ENCODE measurements around the gene LRRIQ1. TPM values are rescaled to one million over a fixed set of nuclear protein-coding genes. Genes with fewer than 3 reads are reported as not detected.
A peak's percentile ranks its signal among the peaks of the same experiment; 100 is the strongest.

LRRIQ1 gene
- total and polyA plus RNA-seq, 5 experiments from 2014 or later, result not detected

- Mint-ChIP-seq H3K27me3 (no peaks in the 10 kb centered on the region), H3K36me3 (no peaks in the 10 kb centered on the region), H3K4me1 (no peaks in the 10 kb centered on the region), H3K9me3 (peaks cover 0 to 3% (median 0%) of the 10 kb centered on the region in 9 donors), H3K27ac (no peak overlapping the region), H3K4me3 (no peak overlapping the region)
- DNase-seq, result no peak
- POLR2A ChIA-PET, result no interaction called here
- ATAC-seq, result no peak
Observed at GRCh38 chr12:85253853-85254252, 217.7 kb downstream of the LRRIQ1 start.

GRCh38 chr12:85257671-85258070 lies 221.5 kb downstream of the LRRIQ1 start:
- DNase-seq (no peak), ATAC-seq (no peak)
- no peaks in the 10 kb centered on the region for H3K4me1 Mint-ChIP-seq
- POLR2A ChIA-PET, result no interaction called here
- H3K9me3 Mint-ChIP-seq, result peaks cover 0 to 3% (median 0%) of the 10 kb centered on the region in 9 donors
- no peaks in the 10 kb centered on the region for H3K36me3 Mint-ChIP-seq
- H3K4me3 Mint-ChIP-seq, result no peak overlapping the region
- H3K27me3 Mint-ChIP-seq, result no peaks in the 10 kb centered on the region
- H3K27ac Mint-ChIP-seq, result no peak overlapping the region

GRCh38 chr12:85260447-85260846 lies 224.3 kb downstream of the LRRIQ1 start:
- no peak overlapping the region for H3K27ac Mint-ChIP-seq
- no peaks in the 10 kb centered on the region for H3K27me3 Mint-ChIP-seq
- no peak for ATAC-seq
- H3K36me3 Mint-ChIP-seq, result no peaks in the 10 kb centered on the region
- no peaks in the 10 kb centered on the region for H3K4me1 Mint-ChIP-seq
- no peak for DNase-seq
- POLR2A ChIA-PET, result no interaction called here
- peaks cover 0 to 3% (median 0%) of the 10 kb centered on the region in 9 donors for H3K9me3 Mint-ChIP-seq
- no peak overlapping the region for H3K4me3 Mint-ChIP-seq

GRCh38 chr12:85260896-85261295 lies 224.7 kb downstream of the LRRIQ1 start:
- DNase-seq, result no peak
- Mint-ChIP-seq H3K4me3 (no peak overlapping the region), H3K27ac (no peak overlapping the region), H3K27me3 (no peaks in the 10 kb centered on the region), H3K36me3 (no peaks in the 10 kb centered on the region), H3K9me3 (peaks cover 0 to 3% (median 0%) of the 10 kb centered on the region in 9 donors), H3K4me1 (no peaks in the 10 kb centered on the region)
- POLR2A ChIA-PET, result no interaction called here
- ATAC-seq, result no peak

GRCh38 chr12:85266356-85266755 lies 230.2 kb downstream of the LRRIQ1 start:
- H3K4me3 Mint-ChIP-seq, result no peak overlapping the region
- ATAC-seq (no peak), DNase-seq (no peak)
- H3K27ac Mint-ChIP-seq, result no peak overlapping the region
- H3K4me1 Mint-ChIP-seq, result no peaks in the 10 kb centered on the region
- H3K9me3 Mint-ChIP-seq, result peaks cover 0 to 4% (median 0%) of the 10 kb centered on the region in 9 donors
- peaks cover 0 to 3% (median 0%) of the 10 kb centered on the region in 5 donors for H3K27me3 Mint-ChIP-seq
- no peaks in the 10 kb centered on the region for H3K36me3 Mint-ChIP-seq
- POLR2A ChIA-PET, result no interaction called here

GRCh38 chr12:85273381-85274314 lies 237.5 kb downstream of the LRRIQ1 start:
- POLR2A ChIA-PET, result no interaction called here
- Mint-ChIP-seq H3K4me1 (no peaks in the 10 kb centered on the region), H3K4me3 (no peak overlapping the region), H3K9me3 (peaks cover 0 to 9% (median 0%) of the 10 kb centered on the region in 9 donors), H3K36me3 (no peaks in the 10 kb centered on the region), H3K27me3 (peaks cover 16 to 48% (median 34%) of the 10 kb centered on the region in 5 donors), H3K27ac (peak overlapping the region in 1 of 10 donors; percentile 34)
- no peak for ATAC-seq
- no peak for DNase-seq

- Mint-ChIP-seq H3K36me3 (no peaks in the 10 kb centered on the region), H3K4me1 (no peaks in the 10 kb centered on the region), H3K9me3 (peaks cover 0 to 9% (median 2%) of the 10 kb centered on the region in 9 donors), H3K27me3 (peaks cover 16 to 51% (median 37%) of the 10 kb centered on the region in 5 donors), H3K27ac (peak overlapping the region in 1 of 10 donors; percentile 34), H3K4me3 (no peak overlapping the region)
- POLR2A ChIA-PET, result no interaction called here
- DNase-seq (no peak), ATAC-seq (no peak)
Observed at GRCh38 chr12:85274315-85274651, 238.1 kb downstream of the LRRIQ1 start.

GRCh38 chr12:85275374-85275773 lies 239.2 kb downstream of the LRRIQ1 start:
- Mint-ChIP-seq H3K9me3 (peaks cover 0 to 9% (median 2%) of the 10 kb centered on the region in 9 donors), H3K27ac (no peak overlapping the region), H3K36me3 (no peaks in the 10 kb centered on the region), H3K27me3 (peaks cover 17 to 62% (median 45%) of the 10 kb centered on the region in 5 donors), H3K4me1 (peaks cover 2 to 3% (median 3%) of the 10 kb centered on the region in 4 donors), H3K4me3 (no peak overlapping the region)
- POLR2A ChIA-PET, result no interaction called here
- no peak for DNase-seq
- ATAC-seq, result no peak

- POLR2A ChIA-PET, result no interaction called here
- no peaks in the 10 kb centered on the region for H3K36me3 Mint-ChIP-seq
- ATAC-seq (no peak), DNase-seq (no peak)
- H3K27me3 Mint-ChIP-seq, result peaks cover 29 to 80% (median 54%) of the 10 kb centered on the region in 5 donors
- H3K9me3 Mint-ChIP-seq, result peaks cover 0 to 14% (median 2%) of the 10 kb centered on the region in 9 donors
- peaks cover 2 to 9% (median 7%) of the 10 kb centered on the region in 4 donors for H3K4me1 Mint-ChIP-seq
- H3K4me3 Mint-ChIP-seq, result no peak overlapping the region
- no peak overlapping the region for H3K27ac Mint-ChIP-seq
Observed at GRCh38 chr12:85277191-85277590, 241.0 kb downstream of the LRRIQ1 start.

GRCh38 chr12:85277900-85278597 lies 241.9 kb downstream of the LRRIQ1 start:
- peaks cover 29 to 76% (median 54%) of the 10 kb centered on the region in 5 donors for H3K27me3 Mint-ChIP-seq
- H3K4me1 Mint-ChIP-seq, result peaks cover 2 to 9% (median 7%) of the 10 kb centered on the region in 4 donors
- DNase-seq, result no peak
- ATAC-seq, result no peak
- POLR2A ChIA-PET, result no interaction called here
- H3K27ac Mint-ChIP-seq, result no peak overlapping the region
- H3K9me3 Mint-ChIP-seq, result peaks cover 0 to 14% (median 2%) of the 10 kb centered on the region in 9 donors
- no peak overlapping the region for H3K4me3 Mint-ChIP-seq
- no peaks in the 10 kb centered on the region for H3K36me3 Mint-ChIP-seq

GRCh38 chr12:85278598-85279448 lies 242.7 kb downstream of the LRRIQ1 start:
- H3K4me3 Mint-ChIP-seq, result no peak overlapping the region
- no peak for ATAC-seq
- H3K4me1 Mint-ChIP-seq, result peaks cover 2 to 9% (median 7%) of the 10 kb centered on the region in 4 donors
- no peak for DNase-seq
- peaks cover 0 to 14% (median 2%) of the 10 kb centered on the region in 9 donors for H3K9me3 Mint-ChIP-seq
- no peak overlapping the region for H3K27ac Mint-ChIP-seq
- peaks cover 29 to 68% (median 48%) of the 10 kb centered on the region in 5 donors for H3K27me3 Mint-ChIP-seq
- POLR2A ChIA-PET, result no interaction called here
- no peaks in the 10 kb centered on the region for H3K36me3 Mint-ChIP-seq

GRCh38 chr12:85279449-85280164 lies 243.5 kb downstream of the LRRIQ1 start:
- Mint-ChIP-seq H3K27ac (no peak overlapping the region), H3K9me3 (peaks cover 0 to 14% (median 0%) of the 10 kb centered on the region in 9 donors), H3K36me3 (no peaks in the 10 kb centered on the region), H3K4me3 (peak overlapping the region in 1 of 10 donors; percentile 56), H3K27me3 (peaks cover 26 to 60% (median 43%) of the 10 kb centered on the region in 5 donors), H3K4me1 (peaks cover 2 to 9% (median 7%) of the 10 kb centered on the region in 4 donors)
- DNase-seq (no peak), ATAC-seq (no peak)
- POLR2A ChIA-PET, result no interaction called here

All from naive thymus-derived CD8-positive, alpha-beta T cell (primary cell).